ENCODE data around the gene KLHL29.

- no peak for TF ChIP-seq CTCF (conservative IDR thresholded peaks at IDR 0.05; ENCODE audit: low read length)
- TF ChIP-seq EZH2phosphoT487 (IDR thresholded peaks at IDR 0.05; ENCODE audit: borderline replicate concordance, low read depth, low read length): no peak
Measured at GRCh38 chr2:23477392-23477791, 92.4 kb downstream of the KLHL29 start.

Data from OCI-LY7 (cell line).